Muscle layer of colon (tissue), 2 donors: ENCODE measurements around the gene TASP1.
"Not testable (repeated sequence)": the region's sequence is repeated elsewhere in the genome, so short reads cannot be mapped to it uniquely, and the experiment has no call there.

Experiments
- H3K27ac ChIP-seq: one replicate; pipeline ENCODE4 v1.7.0; 2013; ENCODE audit warnings: low read depth, mild to moderate bottlenecking, low read length, moderate library complexity
- H3K27me3 ChIP-seq, 2 donors: one replicate each; pipeline ENCODE4 v1.7.0; 2013; ENCODE audit warnings: low read length in 2 of 2, mild to moderate bottlenecking in 2 of 2; ENCODE audit not compliant: insufficient read depth in 2 of 2, control insufficient read depth in 1 of 2
- H3K36me3 ChIP-seq: one replicate; pipeline ENCODE4 v1.7.0; 2013; ENCODE audit warnings: mild to moderate bottlenecking, low read length; ENCODE audit not compliant: insufficient read depth
- H3K4me1 ChIP-seq: one replicate; pipeline ENCODE4 v1.7.0; 2013; ENCODE audit warnings: mild to moderate bottlenecking, low read length; ENCODE audit not compliant: insufficient read depth
- H3K4me3 ChIP-seq, 2 donors: one replicate each; pipeline ENCODE4 v1.7.0; 2013; ENCODE audit warnings: low read length in 2 of 2, low read depth in 1 of 2, mild to moderate bottlenecking in 1 of 2, moderate library complexity in 1 of 2
- H3K9ac ChIP-seq: one replicate; pipeline ENCODE4 v1.7.0; 2013; ENCODE audit warnings: low read length
- H3K9me3 ChIP-seq: one replicate; pipeline ENCODE4 v1.7.0; 2013; ENCODE audit warnings: mild to moderate bottlenecking, low read length
- donor health status: abdominal sarcoma.
- donor health status: Adenocarcinoma of cecum.

TASP1 gene

GRCh38 chr20:13639150-13639497 lies 392 bp upstream of the TASP1 start:
- H3K9ac ChIP-seq, result peak overlapping the region; percentile 78
- no peaks in the 10 kb centered on the region for H3K27me3 ChIP-seq
- H3K36me3 ChIP-seq, result no peaks in the 10 kb centered on the region
- H3K4me3 ChIP-seq, result peak overlapping the region; percentile 66 to 90
- H3K27ac ChIP-seq, result peak overlapping the region; percentile 27
- no peaks in the 10 kb centered on the region for H3K9me3 ChIP-seq
- H3K4me1 ChIP-seq, result no peaks in the 10 kb centered on the region

GRCh38 chr20:13638162-13638495 lies 603 bp downstream of the TASP1 start:
- Histone ChIP-seq H3K9ac (peak overlapping the region; percentile 78), H3K36me3 (no peaks in the 10 kb centered on the region), H3K4me3 (peak overlapping the region; percentile 66 to 90), H3K27ac (peak overlapping the region; percentile 88), H3K27me3 (no peaks in the 10 kb centered on the region), H3K9me3 (no peaks in the 10 kb centered on the region), H3K4me1 (no peaks in the 10 kb centered on the region)

- Histone ChIP-seq H3K9me3 (no peaks in the 10 kb centered on the region), H3K4me3 (no peak overlapping the region), H3K27ac (no peak overlapping the region), H3K9ac (no peak overlapping the region), H3K4me1 (no peaks in the 10 kb centered on the region), H3K27me3 (no peaks in the 10 kb centered on the region), H3K36me3 (no peaks in the 10 kb centered on the region)
These were observed 6.3 kb downstream of the TASP1 start for GRCh38 chr20:13632431-13632830.

- not testable (repeated sequence) for H3K9me3 ChIP-seq, H3K36me3 ChIP-seq, H3K27me3 ChIP-seq, H3K4me3 ChIP-seq, H3K9ac ChIP-seq, H3K4me1 ChIP-seq, H3K27ac ChIP-seq
These were observed 11.2 kb downstream of the TASP1 start for GRCh38 chr20:13627525-13627924.

GRCh38 chr20:13626724-13627123 lies 12.0 kb downstream of the TASP1 start:
- H3K4me1 ChIP-seq, result no peaks in the 10 kb centered on the region
- H3K36me3 ChIP-seq, result no peaks in the 10 kb centered on the region
- H3K4me3 ChIP-seq, result no peak overlapping the region
- H3K9ac ChIP-seq, result no peak overlapping the region
- H3K27me3 ChIP-seq, result no peaks in the 10 kb centered on the region
- no peak overlapping the region for H3K27ac ChIP-seq
- H3K9me3 ChIP-seq, result no peaks in the 10 kb centered on the region

DNA sequence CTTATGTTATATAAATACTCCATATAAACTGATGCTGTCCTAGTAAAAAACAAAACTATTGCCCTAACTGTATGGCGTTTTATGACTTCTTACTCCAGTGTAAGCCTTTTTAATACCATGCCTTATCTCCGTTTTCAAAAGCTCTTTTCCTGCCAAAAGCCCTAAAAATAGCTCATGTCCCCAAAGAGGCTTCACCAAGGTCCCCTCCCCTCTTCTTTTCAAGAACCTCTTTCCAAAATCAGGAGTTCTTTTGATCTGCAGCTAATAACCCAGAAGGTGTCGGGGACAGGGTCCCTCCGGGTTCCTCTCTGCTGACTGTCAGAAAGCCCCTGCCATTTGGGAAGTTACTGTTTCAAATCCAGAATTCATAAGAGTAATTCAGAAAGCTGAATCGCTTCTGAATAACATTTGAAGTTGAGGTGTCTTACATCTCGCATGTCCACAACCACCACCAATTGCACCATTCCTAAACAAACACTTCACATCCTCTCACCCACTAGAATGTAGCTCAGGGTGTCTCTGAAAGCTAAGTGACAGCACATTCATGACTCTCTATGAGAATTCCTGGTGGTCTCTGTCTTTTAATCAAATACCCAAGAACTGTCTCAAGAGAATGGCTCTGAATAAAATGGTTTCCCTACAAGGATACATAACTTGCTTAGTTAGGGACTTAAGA lies 13.3 kb downstream of the TASP1 start:
- Histone ChIP-seq H3K27me3 (no peaks in the 10 kb centered on the region), H3K4me3 (no peak overlapping the region), H3K9me3 (no peaks in the 10 kb centered on the region), H3K36me3 (no peaks in the 10 kb centered on the region), H3K4me1 (no peaks in the 10 kb centered on the region), H3K27ac (no peak overlapping the region), H3K9ac (no peak overlapping the region)

DNA sequence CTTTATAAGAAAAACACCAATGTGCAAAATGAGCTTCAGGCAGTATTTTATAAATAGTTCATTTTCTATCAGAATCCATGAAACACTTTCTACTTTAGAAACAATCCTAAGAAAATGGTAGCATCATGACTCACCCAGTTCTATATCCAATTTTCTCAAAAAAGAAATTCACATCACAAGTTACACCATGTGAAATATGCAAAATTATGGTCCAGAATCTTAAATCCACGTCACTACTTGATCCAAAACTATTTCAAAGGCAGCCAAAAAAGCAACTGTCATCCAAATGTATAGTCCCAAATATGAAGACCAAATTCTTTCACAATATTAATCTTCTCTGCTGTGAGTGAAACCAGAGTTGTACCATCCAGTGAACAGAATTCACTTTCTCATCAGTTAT lies 19.3 kb downstream of the TASP1 start:
- not testable (repeated sequence) for H3K27me3 ChIP-seq, H3K9ac ChIP-seq, H3K4me1 ChIP-seq, H3K4me3 ChIP-seq, H3K36me3 ChIP-seq, H3K9me3 ChIP-seq, H3K27ac ChIP-seq

GRCh38 chr20:13618456-13618855 lies 20.3 kb downstream of the TASP1 start:
- not testable (repeated sequence) for H3K9ac ChIP-seq, H3K27me3 ChIP-seq, H3K27ac ChIP-seq, H3K4me3 ChIP-seq, H3K4me1 ChIP-seq, H3K9me3 ChIP-seq, H3K36me3 ChIP-seq

DNA sequence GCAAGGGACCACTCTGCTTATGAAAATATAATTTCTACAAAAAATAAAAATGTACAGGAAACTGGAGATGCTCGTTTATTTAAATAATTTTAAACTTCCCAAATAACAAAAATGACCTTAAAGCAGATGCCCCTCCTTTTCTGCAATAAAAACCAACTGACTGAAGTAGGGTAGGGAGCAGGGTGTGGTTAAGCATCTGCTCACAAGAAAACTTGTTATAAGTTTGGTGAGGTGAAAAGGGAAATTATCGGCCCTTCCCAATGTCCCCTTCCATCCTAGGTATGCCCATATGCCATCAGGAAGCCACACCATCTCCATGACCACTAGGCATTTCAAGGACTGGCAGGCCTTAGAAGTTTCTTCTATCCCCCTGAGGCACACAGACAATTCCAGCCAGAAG lies 21.1 kb downstream of the TASP1 start:
- H3K27ac ChIP-seq, H3K27me3 ChIP-seq, H3K36me3 ChIP-seq, H3K9ac ChIP-seq, H3K4me1 ChIP-seq, H3K9me3 ChIP-seq, H3K4me3 ChIP-seq: not testable (repeated sequence)

- H3K9ac ChIP-seq, H3K4me3 ChIP-seq, H3K27me3 ChIP-seq, H3K36me3 ChIP-seq, H3K9me3 ChIP-seq, H3K27ac ChIP-seq, H3K4me1 ChIP-seq: not testable (repeated sequence)
These were observed 22.0 kb downstream of the TASP1 start for GRCh38 chr20:13616713-13617112.

DNA sequence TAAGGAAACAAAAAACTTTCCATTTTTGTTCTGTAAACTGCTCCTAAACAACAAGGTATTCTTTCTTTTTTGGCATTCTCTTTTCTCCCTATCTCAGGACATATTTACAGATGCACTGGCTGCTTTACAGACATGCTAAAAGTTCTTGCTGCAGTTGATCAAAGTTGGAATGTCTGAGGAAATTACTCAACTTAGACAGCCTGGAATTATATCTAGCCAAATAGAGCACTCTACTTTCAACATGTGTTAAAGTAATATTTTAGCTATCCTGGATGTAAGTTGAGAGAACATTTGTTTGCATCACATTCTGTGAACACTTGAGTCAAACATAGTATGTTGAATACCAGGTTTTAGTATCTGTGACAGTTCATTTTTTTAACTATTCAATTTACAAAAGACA lies 24.8 kb downstream of the TASP1 start:
- no peak overlapping the region for H3K27ac ChIP-seq
- H3K36me3 ChIP-seq, result no peaks in the 10 kb centered on the region
- H3K27me3 ChIP-seq, result no peaks in the 10 kb centered on the region
- no peak overlapping the region for H3K4me3 ChIP-seq
- H3K9ac ChIP-seq, result no peak overlapping the region
- no peaks in the 10 kb centered on the region for H3K9me3 ChIP-seq
- H3K4me1 ChIP-seq, result peaks cover 4% of the 10 kb centered on the region

- H3K4me3 ChIP-seq, result no peak overlapping the region
- peaks cover 4% of the 10 kb centered on the region for H3K4me1 ChIP-seq
- H3K27me3 ChIP-seq, result no peaks in the 10 kb centered on the region
- H3K27ac ChIP-seq, result no peak overlapping the region
- no peaks in the 10 kb centered on the region for H3K9me3 ChIP-seq
- H3K9ac ChIP-seq, result no peak overlapping the region
- H3K36me3 ChIP-seq, result no peaks in the 10 kb centered on the region
These were observed 27.1 kb downstream of the TASP1 start for GRCh38 chr20:13611611-13612125.
